SK-N-SH (cell line): ENCODE measurements around the gene DNAL4. TPM values are rescaled to one million over a fixed set of nuclear protein-coding genes. Genes with fewer than 3 reads are reported as not detected.

ENCODE experiments used
- CTCF ChIA-PET: fragments of 300-600, 350-600 bp; formaldehyde crosslinking; extraction: SDS; loops from one replicate; lab custom pipeline; 2021; lab: Yijun Ruan, JAX
- POLR2A ChIA-PET: fragments of 350-600 bp; sonication (Branson Sonifier 250); formaldehyde crosslinking; extraction: SDS; loops from one replicate; lab custom pipeline; 2020; ENCODE audit warnings: antibody characterized with exemption, inconsistent platforms; lab: Yijun Ruan, JAX
- DNase-seq: peaks from one replicate; pipeline ENCODE4 v3.0.0; 2012
- H2AFZ ChIP-seq: fragments of 200-600 bp; sonication (generic); 2 replicates; pipeline ENCODE4 v1.8.1; 2016; ENCODE audit warnings: antibody characterized with exemption, mild to moderate bottlenecking, low read depth
- H3F3A ChIP-seq: fragments of 200-600 bp; sonication (generic); replicated peaks from 2 replicates; pipeline ENCODE3; 2016; ENCODE audit warnings: antibody characterized with exemption, mild to moderate bottlenecking; ENCODE audit not compliant: insufficient read depth
- H3K27ac ChIP-seq, 2 experiments: fragments of 200-500 bp in 1 of 2; fragments of 200-600 bp in 1 of 2; sonication (Bioruptor generic) in 1 of 2; sonication (generic), shearing (Covaris generic) in 1 of 2; 2 replicates each; pipeline versions ENCODE4 v1.5.1 to v1.6.1; 2014 to 2016; ENCODE audit warnings: low read depth in 2 of 2, inconsistent platforms in 1 of 2, low read length in 1 of 2, mild to moderate bottlenecking in 1 of 2, mixed read lengths in 1 of 2
- H3K27me3 ChIP-seq: fragments of 200-600 bp; sonication (generic), shearing (Covaris generic); 2 replicates; pipeline ENCODE4 v1.6.1; 2016; ENCODE audit warnings: mixed run types; ENCODE audit not compliant: insufficient read depth
- H3K36me3 ChIP-seq, 2 experiments: fragments of 200-500 bp in 1 of 2; fragments of 200-600 bp in 1 of 2; sonication (Bioruptor generic) in 1 of 2; sonication (generic) in 1 of 2; replicated peaks in 1 of 2; 2 replicates each; pipeline versions ENCODE3 to v1.5.1; 2014 to 2016; ENCODE audit warnings: low read length in 1 of 2, mild to moderate bottlenecking in 1 of 2; ENCODE audit not compliant: insufficient read depth in 2 of 2, control insufficient read depth in 1 of 2
- H3K4me1 ChIP-seq, 2 experiments: fragments of 200-500 bp in 1 of 2; fragments of 200-600 bp in 1 of 2; sonication (Bioruptor generic) in 1 of 2; sonication (generic), shearing (Covaris generic) in 1 of 2; 2 replicates each; pipeline versions ENCODE4 v1.5.1 to v1.6.1; 2014 to 2016; ENCODE audit warnings: low read depth in 1 of 2, low read length in 1 of 2, mixed run types in 1 of 2; ENCODE audit not compliant: insufficient read depth in 2 of 2, control insufficient read depth in 1 of 2
- H3K4me2 ChIP-seq: fragments of 200-600 bp; sonication (generic), shearing (Covaris generic); 2 replicates; pipeline ENCODE4 v1.6.1; 2017; ENCODE audit warnings: mixed run types
- H3K4me3 ChIP-seq, 2 experiments: fragments of 200-500 bp in 1 of 2; fragments of 200-600 bp in 1 of 2; sonication (Bioruptor generic) in 1 of 2; sonication (generic), shearing (Covaris generic) in 1 of 2; 2 replicates each; pipeline versions ENCODE4 v1.5.1 to v1.8.1; 2014 to 2016; ENCODE audit warnings: low read depth in 2 of 2, inconsistent platforms in 1 of 2, low read length in 1 of 2, mild to moderate bottlenecking in 1 of 2, mixed read lengths in 1 of 2, moderate library complexity in 1 of 2
- H3K79me2 ChIP-seq: fragments of 200-600 bp; sonication (generic); 2 replicates; pipeline ENCODE4 v1.8.1; 2017; ENCODE audit warnings: mild to moderate bottlenecking; ENCODE audit not compliant: insufficient read depth
- H3K9ac ChIP-seq: fragments of 200-600 bp; sonication (generic); 2 replicates; pipeline ENCODE4 v1.6.1; 2017; ENCODE audit warnings: mixed run types
- H3K9me2 ChIP-seq: fragments of 200-600 bp; sonication (generic); 2 replicates; pipeline ENCODE4 v1.6.1; 2017; ENCODE audit warnings: mixed run types
- H3K9me3 ChIP-seq: fragments of 200-600 bp; sonication (generic); 2 replicates; pipeline ENCODE4 v1.6.1; 2017; ENCODE audit warnings: mixed run types, mild to moderate bottlenecking, moderate library complexity
- H4K20me1 ChIP-seq: fragments of 200-600 bp; sonication (generic); 2 replicates; pipeline ENCODE4 v1.6.1; 2017; ENCODE audit warnings: mild to moderate bottlenecking, mixed run types; ENCODE audit not compliant: insufficient read depth
- CTCF ChIP-seq: fragments of 200-600 bp; sonication (generic); IDR thresholded peaks from 2 replicates; pipeline ENCODE4 v1.6.1; 2017; ENCODE audit warnings: antibody characterized with exemption, mild to moderate bottlenecking, moderate library complexity
- ELF1 ChIP-seq: IDR thresholded peaks from 2 replicates; pipeline ENCODE4 v1.4.0; 2012
- FOXJ3 ChIP-seq: sonication (generic); formaldehyde crosslinking; IDR thresholded peaks from 2 replicates; pipeline ENCODE4 v1.5.1; 2020; ENCODE audit warnings: mild to moderate bottlenecking, missing genetic modification reagents
- GATA2 ChIP-seq: sonication (generic); formaldehyde crosslinking; IDR thresholded peaks from 2 replicates; pipeline ENCODE4 v1.5.0; 2020; ENCODE audit warnings: mild to moderate bottlenecking, missing genetic modification reagents
- MAX ChIP-seq: IDR thresholded peaks from 2 replicates; pipeline ENCODE4 v1.4.0; 2012; ENCODE audit warnings: low read depth
- MXI1 ChIP-seq: IDR thresholded peaks from 2 replicates; pipeline ENCODE4 v1.6.1; 2012; ENCODE audit warnings: mild to moderate bottlenecking, low read depth, low read length, improper control_type of control experiment
- NRF1 ChIP-seq: IDR thresholded peaks from 2 replicates; pipeline ENCODE4 v1.6.1; 2012; ENCODE audit warnings: low read depth, mild to moderate bottlenecking, low read length
- PBX3 ChIP-seq: IDR thresholded peaks from 2 replicates; pipeline ENCODE4; 2012
- POLR2AphosphoS5 ChIP-seq: IDR thresholded peaks from 2 replicates; pipeline ENCODE4 v1.6.1; 2012; ENCODE audit warnings: low read depth, low read length
- RAD21 ChIP-seq: IDR thresholded peaks from 2 replicates; pipeline ENCODE4 v1.6.1; 2012; ENCODE audit warnings: mild to moderate bottlenecking, low read length
- RCOR1 ChIP-seq: fragments of 150-350 bp; IDR thresholded peaks from 2 replicates; pipeline ENCODE4 v1.6.1; 2017; ENCODE audit warnings: antibody characterized with exemption, low read length
- RFX5 ChIP-seq: IDR thresholded peaks from 2 replicates; pipeline ENCODE4 v1.6.1; 2012; ENCODE audit warnings: mild to moderate bottlenecking, improper control_type of control experiment, low read length
- RXRA ChIP-seq: IDR thresholded peaks from 2 replicates; pipeline ENCODE4 v1.4.0; 2012; ENCODE audit warnings: low read depth, mild to moderate bottlenecking, borderline replicate concordance
- SIN3A ChIP-seq: IDR thresholded peaks from 2 replicates; pipeline ENCODE4 v1.6.1; 2012; ENCODE audit warnings: low read depth, mild to moderate bottlenecking, low read length, moderate library complexity, borderline replicate concordance
- TAF1 ChIP-seq: IDR thresholded peaks from 2 replicates; pipeline ENCODE4 v1.6.1; 2012; ENCODE audit warnings: low read depth, mild to moderate bottlenecking, low read length, moderate library complexity, borderline replicate concordance
- TEAD4 ChIP-seq: IDR thresholded peaks from 2 replicates; pipeline ENCODE4 v1.4.0; 2012; ENCODE audit warnings: mild to moderate bottlenecking, borderline replicate concordance; ENCODE audit not compliant: insufficient read depth
- USF1 ChIP-seq: IDR thresholded peaks from 2 replicates; pipeline ENCODE4 v1.4.0; 2012; ENCODE audit warnings: low read depth, borderline replicate concordance
- USF2 ChIP-seq: fragments of 150-350 bp; IDR thresholded peaks from 2 replicates; pipeline ENCODE4 v1.6.1; 2017; ENCODE audit warnings: antibody characterized with exemption, low read length, low read depth, borderline replicate concordance
- YY1 ChIP-seq: IDR thresholded peaks from 2 replicates; pipeline ENCODE4 v1.4.0; 2012; ENCODE audit warnings: low read depth, mild to moderate bottlenecking
- ZBTB33 ChIP-seq: IDR thresholded peaks from 2 replicates; pipeline ENCODE4 v1.4.0; 2012; ENCODE audit warnings: low read depth, borderline replicate concordance
- WGBS: methylation state at CpG from one replicate; pipeline ENCODE4 v1.1.6; 2017; ENCODE audit warnings: low lambda C conversion rate; 5-methylcytosine and 5-hydroxymethylcytosine counted together
- polyA plus RNA-seq, 3 experiments: library from polyadenylated mRNA; depleted of rRNA; stranded (reverse); fragments of >200 nt; gene quantifications; 2 replicates each; pipeline ENCODE4 v1.2.3, GENCODE V29; 2012

DNAL4 gene
- polyA plus RNA-seq, 1 of the 3 experiments (the other 2 are of a cell fraction) = 15.1 TPM

- DNase-seq = no peak
- no peaks in the 10 kb centered on the region for H3K36me3 ChIP-seq
- H3F3A ChIP-seq = no peaks in the 10 kb centered on the region
- H3K9me2 ChIP-seq = no peaks in the 10 kb centered on the region
- no peaks in the 10 kb centered on the region for H3K9me3 ChIP-seq
- no peak overlapping the region for H3K27ac ChIP-seq
- no peak overlapping the region for H3K9ac ChIP-seq
- 100% methylated on average over 1 of the region's 13 CpGs for WGBS
- no peak overlapping the region for H2AFZ ChIP-seq
- H3K27me3 ChIP-seq = no peaks in the 10 kb centered on the region
- TF ChIP-seq YY1 = no peak
- no peak for TF ChIP-seq PBX3
- no peak for TF ChIP-seq MAX
- TF ChIP-seq POLR2AphosphoS5 = no peak
- no peak for TF ChIP-seq SIN3A
- TF ChIP-seq RCOR1 = no peak
- TF ChIP-seq USF2 = no peak
- TF ChIP-seq TEAD4 = no peak
- TF ChIP-seq RXRA = no peak
- TF ChIP-seq MXI1 = no peak
- no peak for TF ChIP-seq FOXJ3
- no peak for TF ChIP-seq ZBTB33
- TF ChIP-seq RFX5 = no peak
- TF ChIP-seq USF1 = no peak
- TF ChIP-seq RAD21 = no peak
- TF ChIP-seq TAF1 = no peak
- TF ChIP-seq GATA2 = no peak
- TF ChIP-seq CTCF = no peak
- TF ChIP-seq NRF1 = no peak
- no peak for TF ChIP-seq ELF1
- no peaks in the 10 kb centered on the region for H4K20me1 ChIP-seq
- peaks cover 6 to 18% of the 10 kb centered on the region in 2 experiments; a peak in 2 of 4 replicates for H3K4me1 ChIP-seq
- no peak overlapping the region for H3K4me3 ChIP-seq
- no peak overlapping the region for H3K4me2 ChIP-seq
- ChIA-PET CTCF (interaction anchor here (0.8 to 7.7 kb wide), 2 partner anchors 12 to 17 kb away, joined by 3 to 47 read pairs; no protein-coding TSS in a partner anchor), POLR2A (no interaction called here)
- H3K79me2 ChIP-seq = no peaks in the 10 kb centered on the region
These were observed 12.9 kb downstream of the DNAL4 start for GRCh38 chr22:38781033-38781432.
